HG03565 (cell line): ENCODE results near the gene NUP42.
A peak's percentile ranks its signal among the peaks of the same experiment; 100 is the strongest.
"Not testable (repeated sequence)": the region's sequence is repeated elsewhere in the genome, so short reads cannot be mapped to it uniquely, and the experiment has no call there.

ENCODE experiments used
- ATAC-seq: cut with Tn5 transposase; IDR thresholded peaks from one replicate; pipeline ENCODE4 v1.9.1; 2021; ENCODE audit warnings: mild to moderate bottlenecking, moderate library complexity; ENCODE audit not compliant: unreplicated experiment

The NUP42 gene, protein sequence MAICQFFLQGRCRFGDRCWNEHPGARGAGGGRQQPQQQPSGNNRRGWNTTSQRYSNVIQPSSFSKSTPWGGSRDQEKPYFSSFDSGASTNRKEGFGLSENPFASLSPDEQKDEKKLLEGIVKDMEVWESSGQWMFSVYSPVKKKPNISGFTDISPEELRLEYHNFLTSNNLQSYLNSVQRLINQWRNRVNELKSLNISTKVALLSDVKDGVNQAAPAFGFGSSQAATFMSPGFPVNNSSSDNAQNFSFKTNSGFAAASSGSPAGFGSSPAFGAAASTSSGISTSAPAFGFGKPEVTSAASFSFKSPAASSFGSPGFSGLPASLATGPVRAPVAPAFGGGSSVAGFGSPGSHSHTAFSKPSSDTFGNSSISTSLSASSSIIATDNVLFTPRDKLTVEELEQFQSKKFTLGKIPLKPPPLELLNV

DNA sequence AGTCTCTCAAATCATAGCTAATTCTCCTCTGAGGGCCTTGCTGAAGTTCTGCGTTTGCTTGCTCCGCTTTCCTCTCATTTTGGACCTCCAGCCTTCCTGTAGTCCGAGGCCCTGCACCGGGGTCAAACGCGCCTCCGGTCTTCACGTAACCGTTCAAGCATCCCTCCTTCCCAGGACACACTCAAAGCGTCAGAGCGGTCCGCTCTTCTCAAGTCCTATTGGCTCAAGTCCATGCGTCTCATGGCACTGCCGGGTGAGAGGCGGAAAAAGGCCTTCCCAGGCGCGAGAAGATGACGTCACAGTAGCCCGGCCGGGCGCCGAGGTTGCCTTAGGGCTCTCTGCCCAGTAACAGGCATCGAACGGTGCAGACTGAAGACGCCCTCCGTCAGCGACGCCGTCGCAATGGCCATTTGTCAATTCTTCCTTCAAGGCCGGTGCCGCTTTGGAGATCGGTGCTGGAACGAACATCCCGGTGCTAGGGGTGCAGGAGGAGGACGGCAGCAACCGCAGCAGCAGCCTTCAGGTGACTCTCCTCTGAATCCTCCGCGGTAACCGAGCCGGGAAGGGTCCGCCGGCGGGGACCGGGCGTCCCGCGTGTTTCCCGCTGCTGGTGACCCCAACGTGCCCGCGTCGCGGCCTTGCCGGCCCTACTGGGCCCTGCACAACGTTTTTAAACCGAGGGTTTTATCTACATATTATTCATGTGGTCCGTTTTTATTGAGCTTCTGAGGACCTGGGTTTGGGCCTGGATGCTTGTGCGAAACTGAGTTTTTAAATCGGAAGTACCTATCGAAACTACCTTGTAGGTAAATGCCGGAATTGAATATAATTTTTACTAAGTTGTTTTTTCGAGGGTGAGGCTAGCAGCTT, at the start of gene NUP42:
NUP42 (plus strand) TSS at position 365 of the 870 bp plus-strand sequence; CDS start at position 403, 38 bp downstream.
- ATAC-seq, result peak; percentile 95

DNA sequence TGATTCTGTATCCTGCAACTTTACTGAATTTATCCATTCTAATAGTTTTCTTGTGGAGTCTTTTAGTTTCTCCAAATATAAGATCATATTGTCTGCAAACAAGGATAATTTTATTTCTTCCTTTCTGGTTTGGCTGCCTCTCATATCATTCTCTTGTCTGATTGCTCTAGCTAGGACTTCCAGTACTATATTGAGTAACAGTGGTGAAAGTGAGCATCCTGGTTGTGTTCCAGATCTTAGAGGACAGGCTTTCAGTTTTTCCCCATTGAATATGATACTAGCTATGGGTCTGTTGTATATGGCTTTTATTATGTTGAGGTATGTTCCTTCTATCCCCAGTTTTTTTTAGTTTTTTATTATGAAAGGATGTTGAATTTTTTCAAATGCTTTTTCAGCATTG, 48.1 kb upstream of the NUP42 start:
- ATAC-seq, result no peak

DNA sequence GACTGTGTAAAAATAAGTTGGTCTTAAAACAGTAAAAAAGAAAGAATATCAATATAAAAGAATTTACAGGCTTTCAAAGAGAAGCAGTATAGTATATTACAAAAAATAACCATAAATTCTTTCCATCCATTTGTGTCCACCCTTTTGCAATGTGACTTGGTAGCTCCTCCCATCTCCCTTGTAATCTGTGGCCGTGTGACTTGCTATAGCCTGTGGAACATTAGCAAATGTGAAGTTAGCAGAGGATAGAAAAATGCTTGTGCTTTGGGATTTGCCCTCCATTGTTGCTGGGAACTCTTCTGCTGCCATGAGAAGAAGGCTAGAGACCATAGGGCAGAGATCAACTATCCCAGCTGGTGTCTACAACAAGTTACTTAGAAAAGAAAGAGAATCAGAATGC, 46.1 kb upstream of the NUP42 start:
- ATAC-seq, result no peak

DNA sequence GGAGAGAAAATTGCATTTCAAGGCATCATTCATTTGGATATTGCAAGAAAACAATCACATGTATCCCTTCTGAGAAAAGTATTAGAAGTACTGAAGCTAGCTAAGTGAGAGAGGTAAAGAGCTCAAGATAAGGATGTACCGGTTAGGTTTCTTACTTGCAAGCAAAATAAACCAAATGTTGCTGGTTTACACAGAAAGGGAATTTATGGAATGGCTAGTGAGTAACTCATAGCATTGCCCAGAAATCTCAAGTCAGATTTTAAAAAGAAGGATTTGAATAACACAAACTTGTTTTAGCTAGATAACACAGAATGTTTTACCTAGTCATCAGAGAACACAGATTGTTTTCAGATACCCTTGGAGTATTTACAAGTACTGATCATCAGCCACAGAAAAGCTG, 45.6 kb upstream of the NUP42 start:
- no peak for ATAC-seq

DNA sequence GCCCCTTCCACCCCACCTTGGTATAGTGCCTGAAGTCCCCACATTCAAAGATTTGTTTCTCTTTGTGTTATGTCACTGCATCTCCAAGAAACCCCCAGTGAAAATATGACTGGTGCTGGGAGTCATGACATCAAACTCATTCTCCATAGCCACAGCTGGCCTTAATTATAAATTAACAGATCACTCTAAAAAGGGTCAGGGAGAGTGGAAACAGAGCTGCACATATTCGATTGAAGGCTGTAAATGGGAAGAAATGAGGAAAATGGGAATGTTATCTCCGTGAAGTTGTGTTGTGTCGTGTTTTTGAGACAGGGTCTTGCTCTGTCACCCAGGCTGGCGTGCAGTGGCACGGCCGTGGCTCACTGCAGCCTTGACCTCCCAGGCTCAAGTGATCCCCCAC, 24.2 kb upstream of the NUP42 start:
- no peak for ATAC-seq

DNA sequence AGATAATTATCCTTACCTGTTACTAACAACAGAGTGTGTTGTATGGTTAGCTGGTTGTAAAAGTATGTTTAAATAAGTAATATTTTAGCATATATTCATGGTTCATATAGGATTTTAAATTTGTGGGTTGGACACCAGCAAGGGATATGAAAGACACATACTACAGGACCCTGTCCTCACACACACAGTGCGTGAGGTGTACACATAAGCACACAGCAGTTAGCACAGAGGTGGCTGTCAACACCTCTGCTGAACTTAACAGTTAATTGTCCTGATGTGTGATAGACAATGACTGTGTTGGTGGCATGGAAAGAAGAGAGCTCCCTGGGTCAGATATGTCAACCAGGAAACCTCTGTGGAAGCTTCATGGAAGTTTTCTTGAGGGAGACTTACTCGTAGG, 23.3 kb upstream of the NUP42 start:
- ATAC-seq, result no peak

DNA sequence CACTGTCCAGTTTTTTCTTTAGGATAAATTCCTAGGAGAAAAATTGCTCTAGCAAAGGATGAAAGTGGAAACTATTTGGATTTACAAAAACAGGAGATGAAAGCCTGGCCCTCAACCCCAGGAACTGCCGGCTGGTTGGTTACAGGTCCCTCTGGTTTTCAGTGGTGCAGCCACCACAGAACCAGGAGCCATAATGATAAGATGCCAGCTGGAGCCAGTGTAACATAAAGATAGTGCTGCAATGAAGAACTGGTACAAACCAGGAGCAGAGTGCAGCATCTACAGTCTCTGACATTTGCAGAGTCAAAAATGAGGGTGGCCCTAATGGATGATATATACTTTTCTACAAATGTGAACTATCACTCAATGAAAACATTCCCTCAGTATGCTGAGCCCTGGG, 20.4 kb upstream of the NUP42 start:
- no peak for ATAC-seq

DNA sequence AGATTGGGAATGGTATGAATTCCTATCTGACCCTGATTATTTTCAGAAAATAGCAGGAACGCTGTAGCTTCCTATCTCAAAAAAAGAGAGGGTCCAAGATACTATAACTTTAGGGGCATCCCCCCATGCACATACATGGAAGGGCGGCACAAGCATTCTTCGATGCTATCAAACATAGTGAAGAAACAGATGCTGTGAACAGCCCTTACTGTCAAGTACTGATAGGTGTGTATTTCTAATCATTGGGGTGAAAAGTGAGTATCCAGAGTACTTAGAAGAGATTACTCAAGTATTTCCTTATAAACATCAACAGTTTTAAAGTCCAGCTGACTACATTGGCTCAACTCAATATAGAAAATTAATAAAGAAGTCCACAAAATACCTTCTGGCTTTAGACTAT, 17.0 kb upstream of the NUP42 start:
- no peak for ATAC-seq

DNA sequence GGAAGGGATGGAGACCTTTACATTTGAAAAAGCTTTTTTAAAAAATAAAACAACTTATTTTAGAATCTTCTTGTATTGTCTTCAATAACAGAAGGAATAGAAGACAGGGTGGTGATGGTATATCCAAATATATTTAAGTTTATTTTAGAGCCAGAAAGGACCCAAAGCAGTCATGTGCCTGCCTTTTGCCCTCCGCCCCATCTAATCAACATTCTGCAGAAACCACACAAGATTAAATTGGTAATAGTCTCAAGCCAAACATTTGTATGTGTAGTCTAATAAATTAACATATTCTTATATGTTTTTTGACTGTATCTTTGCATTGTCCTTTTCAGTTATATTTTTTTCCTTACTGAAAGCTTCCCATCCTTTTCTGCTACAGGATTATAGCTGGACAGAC, 16.5 kb upstream of the NUP42 start:
- no peak for ATAC-seq

DNA sequence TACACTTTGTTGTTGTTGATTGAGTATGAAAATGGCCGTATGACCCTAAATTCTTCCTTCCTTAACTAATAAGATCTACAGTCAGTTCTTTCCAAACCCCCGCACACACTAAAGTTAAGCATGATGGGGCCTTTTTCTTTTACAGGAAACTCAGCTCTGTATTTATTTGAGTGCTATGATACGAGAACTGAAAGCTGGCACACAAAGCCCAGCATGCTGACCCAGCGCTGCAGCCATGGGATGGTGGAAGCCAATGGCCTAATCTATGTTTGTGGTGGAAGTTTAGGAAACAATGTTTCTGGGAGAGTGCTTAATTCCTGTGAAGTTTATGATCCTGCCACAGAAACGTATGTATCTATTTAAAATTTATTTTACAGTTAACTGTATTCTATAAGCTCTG, 14.2 kb upstream of the NUP42 start:
- ATAC-seq, result no peak

DNA sequence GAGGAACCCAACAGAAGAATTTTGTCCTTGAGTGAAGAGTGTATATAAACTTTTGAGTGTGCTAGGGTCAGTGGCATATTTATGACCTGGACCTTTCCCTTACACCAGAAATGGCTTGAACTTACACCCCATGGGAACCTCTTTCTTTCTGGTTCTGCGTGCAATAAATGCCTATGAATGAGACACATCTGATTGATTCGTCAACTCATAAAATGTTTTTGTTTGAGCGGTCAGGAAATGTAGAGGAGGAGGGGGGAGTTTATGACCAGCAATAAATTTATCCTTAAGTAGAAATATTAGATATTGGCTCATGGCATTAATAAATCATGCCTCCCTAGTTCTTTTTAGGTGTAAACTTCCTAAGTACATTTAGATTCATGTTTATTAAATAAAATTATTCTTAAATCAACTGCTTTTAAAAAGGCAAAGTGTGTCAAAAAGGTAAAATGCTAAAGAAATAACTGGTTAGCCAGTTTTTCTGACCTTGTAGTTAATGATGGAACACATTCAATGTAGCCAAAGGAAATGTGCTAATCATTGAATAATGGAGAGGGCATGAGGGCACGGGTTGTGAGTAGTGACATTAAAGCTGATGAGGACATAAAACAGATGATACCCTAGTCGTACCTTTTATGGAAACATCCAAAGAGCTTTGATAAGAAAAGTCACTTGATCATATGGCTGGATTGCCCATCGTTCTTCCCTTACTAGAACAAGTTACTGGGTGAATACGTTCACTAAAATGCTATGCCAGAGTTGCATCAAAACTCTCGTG, 13.6 kb upstream of the NUP42 start:
- ATAC-seq, result no peak

DNA sequence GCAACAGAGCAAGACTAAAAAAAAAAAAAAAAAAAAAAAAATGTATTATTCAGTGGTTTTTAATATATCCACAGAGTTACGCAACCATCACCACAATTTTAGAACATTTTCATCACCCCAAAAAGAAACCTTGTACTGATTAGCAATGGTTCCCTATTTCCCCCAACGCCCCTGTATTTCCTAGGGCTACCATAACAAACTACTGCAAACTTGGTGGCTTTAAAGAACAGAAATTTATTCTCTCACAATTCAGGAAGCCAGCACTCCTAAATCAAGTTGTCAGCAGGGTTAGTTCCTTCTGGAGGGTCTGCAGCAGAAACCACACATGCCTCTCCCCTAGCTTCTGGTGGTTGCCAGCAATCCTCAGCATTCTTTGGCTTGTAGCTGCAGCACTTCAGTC, 5.9 kb upstream of the NUP42 start:
- ATAC-seq, result no peak

DNA sequence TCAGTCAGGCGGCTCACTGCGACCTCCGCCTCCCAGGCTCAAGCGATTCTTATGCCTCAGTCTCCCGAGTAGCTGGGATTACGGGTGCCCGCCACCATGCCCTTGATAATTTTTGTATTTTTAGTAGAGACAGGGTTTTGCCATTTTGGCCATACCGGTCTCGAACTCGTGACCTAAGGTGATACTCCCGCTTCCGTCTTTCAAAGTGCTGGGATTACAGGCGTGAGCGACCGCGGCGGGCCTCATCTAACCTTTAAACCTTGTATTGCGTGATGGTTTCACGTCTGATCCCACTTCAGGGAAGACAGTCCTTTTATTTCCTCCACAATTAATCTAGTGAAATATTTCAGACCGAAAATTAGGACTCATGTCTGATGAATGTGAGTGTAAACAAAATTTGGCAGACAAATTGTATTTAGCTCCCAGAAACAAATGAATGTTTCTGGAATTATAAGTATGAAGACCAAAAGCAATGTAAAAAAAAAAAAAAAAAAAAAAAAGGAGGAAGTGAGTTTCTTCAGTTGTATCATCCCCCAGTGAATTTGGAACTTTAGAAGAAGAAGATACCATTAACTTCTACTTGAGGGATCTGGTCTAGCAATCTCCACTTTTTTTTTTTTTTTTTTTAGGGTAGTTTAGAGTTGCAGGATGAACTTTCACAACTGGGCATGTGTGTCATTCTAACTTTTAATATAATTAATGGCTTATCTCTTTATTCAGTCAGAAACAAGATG, 1.6 kb downstream of the NUP42 start:
- ATAC-seq, result no peak

DNA sequence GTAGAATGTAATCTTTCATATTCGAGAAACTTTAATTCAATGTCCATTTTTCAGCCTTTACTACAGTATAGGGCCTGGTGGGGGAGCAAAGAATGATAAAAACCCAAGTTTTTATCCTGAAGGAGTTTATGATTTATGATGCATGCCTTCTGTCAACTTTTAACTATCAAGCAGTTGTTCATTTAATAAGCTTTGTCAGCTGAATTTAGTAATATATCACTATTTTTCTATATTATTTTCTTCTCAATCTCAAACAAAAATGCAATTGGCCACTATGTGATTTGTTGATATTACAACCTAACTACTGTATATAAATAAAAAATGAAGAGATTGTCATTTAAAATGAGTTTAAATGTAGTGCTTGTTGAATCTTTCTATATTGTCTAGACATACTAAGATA, 2.4 kb downstream of the NUP42 start:
- ATAC-seq, result no peak

DNA sequence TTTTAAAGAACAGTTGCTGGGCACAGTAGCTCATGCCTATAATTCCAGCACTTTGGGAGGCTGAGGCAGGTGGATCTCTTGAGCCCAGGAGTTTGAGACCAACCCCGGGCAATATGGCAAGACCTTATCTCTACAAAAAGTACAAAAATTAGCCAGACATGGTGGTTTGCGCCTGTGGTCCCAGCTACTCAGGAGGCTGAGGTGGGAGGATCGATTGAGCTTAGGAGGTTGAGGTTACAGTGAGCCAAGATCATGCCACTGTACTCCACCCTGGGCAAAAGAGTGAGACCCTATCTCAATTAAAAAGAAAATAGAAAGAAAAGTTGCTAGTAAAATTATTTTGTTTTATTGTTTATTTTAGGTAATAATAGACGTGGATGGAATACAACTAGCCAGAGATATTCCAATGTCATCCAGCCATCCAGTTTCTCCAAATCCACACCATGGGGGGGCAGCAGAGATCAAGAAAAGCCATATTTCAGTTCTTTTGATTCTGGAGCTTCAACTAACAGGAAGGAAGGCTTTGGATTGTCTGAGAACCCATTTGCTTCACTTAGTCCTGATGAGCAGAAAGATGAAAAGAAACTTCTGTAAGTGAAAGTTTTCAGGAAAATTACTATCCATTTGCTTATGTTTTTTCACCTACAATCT, 3.0 kb downstream of the NUP42 start:
- no peak for ATAC-seq

DNA sequence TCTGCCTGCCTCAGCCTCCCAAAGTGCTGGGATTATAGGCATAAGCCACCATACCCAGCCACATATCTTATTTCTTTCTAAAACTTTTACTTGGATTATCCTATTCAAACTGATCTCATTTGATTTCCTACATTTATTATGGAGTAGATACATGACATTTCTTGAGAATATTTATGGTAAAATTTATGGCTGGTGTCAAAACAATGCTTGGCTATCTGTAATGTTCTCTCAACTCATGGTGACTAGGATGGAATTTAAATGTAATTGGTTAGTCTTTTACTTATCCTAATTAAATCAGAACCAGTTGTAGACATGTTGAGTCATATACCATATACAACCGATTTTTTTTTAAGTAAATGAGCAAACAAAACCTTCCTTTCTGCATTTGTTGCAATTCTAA, 4.1 kb downstream of the NUP42 start:
- ATAC-seq, result no peak

DNA sequence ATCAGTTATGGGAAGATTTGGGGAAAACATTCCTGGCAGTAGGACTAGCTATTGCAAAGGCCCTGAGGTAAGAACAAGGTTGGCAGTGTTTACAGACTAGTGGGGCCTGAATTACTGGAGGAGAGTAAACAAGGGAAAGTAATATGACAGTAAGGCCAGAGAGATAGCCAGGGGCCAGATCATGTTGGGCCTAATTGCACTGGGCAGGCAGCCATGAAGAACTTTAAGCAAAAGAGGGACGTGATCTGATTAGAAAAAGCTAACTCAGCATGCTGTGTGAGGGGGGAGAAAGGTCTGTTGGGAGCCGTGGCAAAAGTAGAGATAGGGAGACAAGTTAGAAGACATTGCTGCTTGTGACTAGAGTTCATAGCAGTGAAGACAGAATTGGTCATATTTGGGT, 9.2 kb downstream of the NUP42 start:
- ATAC-seq, result no peak

DNA sequence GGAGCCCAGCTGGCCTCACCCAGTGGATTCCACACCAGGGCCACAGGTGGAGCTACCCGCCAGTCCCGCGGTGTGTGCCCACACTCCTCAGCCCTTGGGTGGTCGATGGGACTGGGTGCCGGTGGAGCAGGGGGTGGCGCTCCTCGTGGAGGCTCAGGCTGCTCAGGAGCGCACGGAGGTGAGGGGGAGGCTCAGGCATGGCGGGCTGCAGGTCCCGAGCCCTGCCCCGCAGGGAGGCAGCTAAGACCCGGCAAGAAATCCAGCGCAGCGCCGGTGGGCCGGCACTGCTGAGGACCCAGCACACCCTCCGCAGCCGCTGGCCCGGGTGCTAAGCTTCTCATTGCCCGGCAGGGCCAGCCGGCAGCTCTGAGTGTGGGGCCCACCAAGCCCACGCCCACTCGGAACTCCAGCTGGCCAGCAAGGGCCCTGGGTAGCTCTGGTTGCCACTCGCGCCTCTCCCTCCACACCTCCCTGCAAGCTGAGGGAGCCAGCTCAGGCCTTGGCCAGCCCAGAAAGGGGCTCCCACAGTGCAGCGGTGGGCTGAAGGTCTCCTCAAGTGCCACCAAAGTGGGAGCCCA, 11.9 kb downstream of the NUP42 start:
- ATAC-seq, result not testable (repeated sequence)

DNA sequence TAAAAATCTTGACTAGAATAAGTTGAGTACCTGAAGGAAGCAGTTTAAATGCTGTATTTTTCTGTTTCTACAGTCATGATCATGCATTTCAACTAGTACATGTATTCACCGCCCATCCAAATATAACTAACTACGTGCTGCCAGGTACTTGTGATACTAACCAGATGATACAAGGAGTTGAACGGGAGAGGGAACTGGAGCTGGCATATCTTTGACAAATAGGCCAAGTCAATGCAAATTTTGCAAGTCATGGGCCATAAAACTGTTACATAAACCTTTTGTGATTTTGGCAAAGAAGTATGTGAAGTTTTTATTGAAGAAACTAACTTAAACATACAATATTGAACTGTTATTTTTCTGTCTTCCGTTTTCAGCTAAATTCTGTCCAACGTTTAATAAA, 14.5 kb downstream of the NUP42 start:
- ATAC-seq, result no peak

DNA sequence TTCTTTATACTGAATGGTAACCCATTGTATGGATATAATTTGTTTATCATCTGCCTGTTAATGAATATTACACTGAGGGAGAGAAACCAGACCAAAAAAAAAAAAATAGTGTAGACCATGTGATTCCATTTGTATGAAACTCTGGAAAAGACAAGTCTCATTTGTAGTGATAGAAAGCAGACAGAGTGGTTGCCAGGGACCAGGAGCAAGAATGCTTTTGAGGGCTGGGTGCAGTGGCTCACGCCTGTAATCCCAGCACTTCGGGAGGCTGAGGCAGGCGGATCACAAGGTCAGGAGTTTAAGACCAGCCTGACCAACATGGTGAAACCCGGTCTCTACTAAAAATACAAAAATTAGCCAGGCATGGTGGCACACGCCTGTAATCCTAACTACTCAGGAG, 15.9 kb downstream of the NUP42 start:
- not testable (repeated sequence) for ATAC-seq
